Glutamatergic neuron (in vitro differentiated cells): ENCODE data around the gene RSKR. TPM values are rescaled to one million over a fixed set of nuclear protein-coding genes. Genes with fewer than 3 reads are reported as not detected.
"Not testable (repeated sequence)": the region's sequence is repeated elsewhere in the genome, so short reads cannot be mapped to it uniquely, and the experiment has no call there.

Source experiments
- DNase-seq: peaks from one replicate; pipeline ENCODE4 v3.0.0; 2022
- H3K27ac Mint-ChIP-seq: one replicate; pipeline ENCODE4 v1.8.0; 2020; ENCODE audit warnings: mild to moderate bottlenecking, mixed read lengths, inconsistent platforms; ENCODE audit not compliant: unreplicated experiment
- H3K27me3 Mint-ChIP-seq: one replicate; pipeline ENCODE4 v1.8.0; 2020; ENCODE audit warnings: mild to moderate bottlenecking, moderate library complexity, mixed read lengths, inconsistent platforms; ENCODE audit not compliant: unreplicated experiment
- H3K36me3 Mint-ChIP-seq: one replicate; pipeline ENCODE4 v1.8.0; 2020; ENCODE audit warnings: mild to moderate bottlenecking, mixed read lengths, inconsistent platforms; ENCODE audit not compliant: unreplicated experiment
- H3K4me1 Mint-ChIP-seq: one replicate; pipeline ENCODE4 v1.8.0; 2020; ENCODE audit warnings: mild to moderate bottlenecking, low read depth, mixed read lengths, inconsistent platforms; ENCODE audit not compliant: unreplicated experiment
- H3K4me3 Mint-ChIP-seq: one replicate; pipeline ENCODE4 v1.8.0; 2020; ENCODE audit warnings: mild to moderate bottlenecking, mixed read lengths, inconsistent platforms; ENCODE audit not compliant: unreplicated experiment
- H3K9me3 Mint-ChIP-seq: one replicate; pipeline ENCODE4 v1.8.0; 2020; ENCODE audit warnings: mild to moderate bottlenecking, moderate library complexity, mixed read lengths, inconsistent platforms; ENCODE audit not compliant: unreplicated experiment
- CTCF ChIP-seq: fragments of 200-600 bp; sonication (generic); IDR thresholded peaks from one replicate; pipeline ENCODE4 v1.5.0; 2021; ENCODE audit not compliant: partially characterized antibody, unreplicated experiment
- total RNA-seq: library from RNA; stranded (reverse); fragmentation: NEBNext Ultra II Directional; extraction: Animal tissue kit (Norgen Biotek cat#: 25700); gene quantifications from one replicate; pipeline ENCODE4 v1.2.1, GENCODE V29; 2021; ENCODE audit not compliant: unreplicated experiment

RSKR gene
- total RNA-seq, 1 donor from 2014 or later, result 44.5 TPM

- peak overlapping the region; percentile 39 for H3K4me3 Mint-ChIP-seq
- H3K4me1 Mint-ChIP-seq, result peaks cover 2% of the 10 kb centered on the region
- no peak for DNase-seq
- TF ChIP-seq CTCF, result no peak
- H3K9me3 Mint-ChIP-seq, result peaks cover 7% of the 10 kb centered on the region
- H3K36me3 Mint-ChIP-seq, result no peaks in the 10 kb centered on the region
- H3K27me3 Mint-ChIP-seq, result peaks cover 4% of the 10 kb centered on the region
- no peak overlapping the region for H3K27ac Mint-ChIP-seq
Observed at GRCh38 chr17:28577466-28577824, 36.5 kb downstream of the RSKR start.

- H3K4me3 Mint-ChIP-seq, result peak within 1 kb of the TSS; percentile 89
- H3K27ac Mint-ChIP-seq, result peak within 1 kb of the TSS; percentile 52
- peaks cover 7% of the 10 kb centered on the region for H3K9me3 Mint-ChIP-seq
- H3K36me3 Mint-ChIP-seq, result no peaks in the 10 kb centered on the region
- peaks cover 2% of the 10 kb centered on the region for H3K4me1 Mint-ChIP-seq
- peak; percentile 94 for DNase-seq
- H3K27me3 Mint-ChIP-seq, result peaks cover 4% of the 10 kb centered on the region
- no peak for TF ChIP-seq CTCF
Observed at GRCh38 chr17:28576758-28577465, 37.1 kb downstream of the RSKR start, which contains the start of gene ALDOC. ALDOC (minus strand) TSS chr17:28576895; CDS start chr17:28575532, 1,363 bp downstream.

- peak overlapping the region; percentile 52 for H3K27ac Mint-ChIP-seq
- not testable (repeated sequence) for H3K9me3 Mint-ChIP-seq, H3K27me3 Mint-ChIP-seq, H3K36me3 Mint-ChIP-seq, DNase-seq, H3K4me1 Mint-ChIP-seq
- H3K4me3 Mint-ChIP-seq, result peak overlapping the region; percentile 89
Observed at GRCh38 chr17:28576016-28576415, 38.0 kb downstream of the RSKR start.

- no peaks in the 10 kb centered on the region for H3K36me3 Mint-ChIP-seq
- no peak for DNase-seq
- no peak overlapping the region for H3K27ac Mint-ChIP-seq
- peaks cover 4% of the 10 kb centered on the region for H3K27me3 Mint-ChIP-seq
- peak overlapping the region; percentile 42 for H3K4me3 Mint-ChIP-seq
- H3K4me1 Mint-ChIP-seq, result peaks cover 3% of the 10 kb centered on the region
- TF ChIP-seq CTCF, result no peak
- peaks cover 8% of the 10 kb centered on the region for H3K9me3 Mint-ChIP-seq
Observed at GRCh38 chr17:28575126-28575795, 38.7 kb downstream of the RSKR start.

GRCh38 chr17:28574526-28574925 lies 39.5 kb downstream of the RSKR start:
- no peak for DNase-seq
- Mint-ChIP-seq H3K36me3 (no peaks in the 10 kb centered on the region), H3K27me3 (peaks cover 4% of the 10 kb centered on the region), H3K4me1 (peaks cover 6% of the 10 kb centered on the region), H3K27ac (no peak overlapping the region), H3K4me3 (peak overlapping the region; percentile 42), H3K9me3 (peaks cover 8% of the 10 kb centered on the region)
- peak; percentile 33 for TF ChIP-seq CTCF
